Adrenal gland (tissue), 12 donors: ENCODE results near the gene STK40. TPM values are rescaled to one million over a fixed set of nuclear protein-coding genes. Genes with fewer than 3 reads are reported as not detected.

Experiments used
- DNase-seq, 7 donors: peaks; one replicate each; pipeline ENCODE4 v3.0.0-alpha.2; 2019 to 2020
- H3K27ac ChIP-seq, 5 donors: fragments of 200-600 bp; sonication (generic) in 4 of 5; 1 replicate in 3 of 5; 2 replicates in 2 of 5; pipeline versions ENCODE4 v1.5.1 to v1.8.0; 2016 to 2020; ENCODE audit warnings: mild to moderate bottlenecking in 1 of 5
- H3K27me3 ChIP-seq: fragments of 200-600 bp; 2 replicates; pipeline ENCODE4 v1.8.0; 2021
- H3K36me3 ChIP-seq, 2 donors: fragments of 200-600 bp; replicated peaks in 1 of 2; 1 replicate in 1 of 2; 2 replicates in 1 of 2; pipeline versions ENCODE4 v1.5.1 to v1.8.0; 2018 to 2022
- H3K4me1 ChIP-seq, 2 donors: fragments of 200-600 bp; replicated peaks in 1 of 2; 1 replicate in 1 of 2; 2 replicates in 1 of 2; pipeline versions ENCODE4 v1.5.1 to v1.8.0; 2018 to 2021
- H3K4me3 ChIP-seq, 4 donors: fragments of 200-600 bp; sonication (generic) in 3 of 4; one replicate each; pipeline ENCODE4 v1.5.1; 2016 to 2018
- H3K9me3 ChIP-seq, 3 donors: fragments of 200-600 bp; sonication (generic) in 1 of 3; replicated peaks in 1 of 3; 1 replicate in 2 of 3; 2 replicates in 1 of 3; pipeline versions ENCODE4 v1.5.1 to v1.8.0; 2016 to 2021
- CTCF ChIP-seq, 6 experiments: fragments of 450-650 bp in 4 of 6; fragments of 200-600 bp in 2 of 6; sonication (generic) in 1 of 6; IDR thresholded peaks; 1 replicate in 5 of 6; 2 replicates in 1 of 6; pipeline versions ENCODE4 v1.5.1 to v1.8.0; 2016 to 2021; ENCODE audit warnings: antibody characterized with exemption in 6 of 6, mild to moderate bottlenecking in 2 of 6, moderate library complexity in 1 of 6
- POLR2A ChIP-seq, 2 donors: fragments of 450-650 bp; IDR thresholded peaks; one replicate each; pipeline ENCODE4 v1.6.1; 2017; ENCODE audit warnings: antibody characterized with exemption in 2 of 2, mild to moderate bottlenecking in 2 of 2, moderate library complexity in 1 of 2
- WGBS, 4 donors: extraction: QIAGEN DNeasy Blood & Tissue Kit in 2 of 4; methylation state at CpG; one replicate each; pipeline versions ENCODE4 v1.1.5 to v1.1.7; 2013 to 2017; 5-methylcytosine and 5-hydroxymethylcytosine counted together
- intact Hi-C, 2 donors: fragments of 100-400 bp; cut with DNase I; formaldehyde crosslinking; loops; one replicate each; pipeline versions ENCODE4 v1.14.1 to v1.15.0; 2022 to 2023
- polyA plus RNA-seq, 3 donors: library from polyadenylated mRNA; stranded (reverse); fragments of 200-250 nt in 2 of 3; fragments of 350-450 nt in 1 of 3; fragmentation: Illumina TruSeq in 1 of 3; extraction: RNeasy Lipid Tissue Mini Kit (QIAGEN cat#74804) in 1 of 3; gene quantifications; one replicate each; pipeline ENCODE4 v1.2.3, GENCODE V29; 2013 to 2014
- total RNA-seq, 9 donors: library from RNA; depleted of rRNA in 4 of 9; stranded (reverse); fragments of >200 nt in 4 of 9; fragments of 120-200 nt in 1 of 9; fragmentation: NEBNext Ultra II Directional in 1 of 9; extraction: Animal tissue kit (Norgen Biotek cat#: 25700) in 1 of 9; gene quantifications; one replicate each; pipeline versions ENCODE4 v1.1.0 to v1.2.4, GENCODE V29; 2013 to 2023
- donor health status: healthy with polysubstance abuse.
- donor health status: Bipolar disorder and iron deficiency.
- donor health status: DM: yes; HTN: yes; CAD: no.
- donor health status: DM: no; HTN: no; CAD: no.
- donor health status: DM: no; HTN: no; CAD: no.
- donor health status: DM: yes; HTN: yes; CAD: no.

The STK40 gene
- total and polyA plus RNA-seq, 12 donors: 9.8 to 31.2 (median 24.7) TPM

DNA sequence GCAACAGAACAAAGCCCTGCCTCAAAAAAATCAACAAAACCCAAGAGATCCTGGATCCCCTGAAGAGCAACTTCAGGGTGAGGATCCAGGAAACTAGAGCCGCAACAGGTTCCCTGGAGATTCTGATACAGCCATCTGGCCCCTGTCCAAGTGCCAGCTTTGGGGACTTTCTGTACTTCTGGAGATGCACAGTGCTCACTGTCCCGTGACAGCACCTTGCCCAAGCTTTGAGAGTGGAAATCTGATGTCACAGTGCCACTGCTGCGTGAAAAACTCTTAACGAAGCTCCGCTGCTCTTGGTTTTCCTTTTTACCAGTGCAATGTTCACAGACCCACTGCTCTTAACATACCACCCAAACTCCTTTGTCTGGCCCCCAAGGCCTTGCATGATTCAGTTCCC, 26.3 kb downstream of the STK40 start:
- no peak overlapping the region for H3K4me3 ChIP-seq
- peaks cover 0 to 34% of the 10 kb centered on the region in 2 donors for H3K36me3 ChIP-seq
- no peak for DNase-seq
- H3K27me3 ChIP-seq: no peaks in the 10 kb centered on the region
- no peaks in the 10 kb centered on the region for H3K9me3 ChIP-seq
- H3K4me1 ChIP-seq: peaks cover 0 to 4% of the 10 kb centered on the region in 2 donors
- H3K27ac ChIP-seq: no peak overlapping the region
- WGBS, 4 donors: 95 to 98% (median 97%) methylated on average over 4 to 5 of the region's 5 CpGs
- intact Hi-C loops: no loop called here
- TF ChIP-seq CTCF (IDR thresholded peaks at IDR 0.05) (no peak), POLR2A (IDR thresholded peaks at IDR 0.05) (no peak)

DNA sequence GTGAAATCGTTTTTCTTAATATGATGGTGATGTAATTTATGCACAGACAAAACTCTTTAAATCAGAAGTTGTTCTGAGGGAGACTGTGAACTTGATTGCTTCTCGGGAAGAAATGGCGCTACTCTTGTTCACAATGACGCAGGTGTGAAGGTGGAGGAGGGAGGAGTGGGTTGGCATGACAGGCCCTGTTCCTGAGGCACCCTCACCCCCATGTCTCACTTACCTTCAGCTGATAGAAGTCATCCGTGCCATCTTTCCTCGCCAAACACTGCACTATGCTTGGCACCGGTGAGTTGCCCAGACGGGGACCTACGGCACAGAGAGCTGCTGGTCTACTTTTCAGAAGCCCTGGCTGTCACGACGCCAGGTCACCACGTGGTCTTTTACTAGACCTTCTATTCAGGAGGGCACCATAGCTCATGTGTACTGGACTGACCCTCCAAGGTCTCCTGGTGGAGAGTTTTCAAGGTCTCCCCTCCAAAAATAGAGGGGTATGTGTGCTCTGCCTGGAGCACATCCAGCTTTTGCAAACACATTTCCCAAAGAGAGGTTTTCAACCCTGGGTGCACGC, 27.1 kb downstream of the STK40 start:
- intact Hi-C loops: no loop called here
- peaks cover 0 to 42% of the 10 kb centered on the region in 2 donors for H3K36me3 ChIP-seq
- TF ChIP-seq POLR2A (IDR thresholded peaks at IDR 0.05): no peak
- no peak for TF ChIP-seq CTCF (IDR thresholded peaks at IDR 0.05)
- H3K4me1 ChIP-seq: peaks cover 0 to 4% of the 10 kb centered on the region in 2 donors
- no peak overlapping the region for H3K27ac ChIP-seq
- no peaks in the 10 kb centered on the region for H3K27me3 ChIP-seq
- WGBS, 4 donors: 75% methylated on average over 12 to 13 of the region's 13 CpGs
- H3K4me3 ChIP-seq: no peak overlapping the region
- no peaks in the 10 kb centered on the region for H3K9me3 ChIP-seq
- DNase-seq: peak in 2 of 7 donors; percentile 28 to 44

GRCh38 chr1:36355811-36356210, 29.9 kb downstream of the STK40 start:
- TF ChIP-seq POLR2A (IDR thresholded peaks at IDR 0.05) (no peak), CTCF (IDR thresholded peaks at IDR 0.05) (no peak)
- Histone ChIP-seq H3K27ac (no peak overlapping the region), H3K4me1 (peaks cover 0 to 18% of the 10 kb centered on the region in 2 donors), H3K4me3 (no peak overlapping the region), H3K36me3 (peaks cover 0 to 36% of the 10 kb centered on the region in 2 donors), H3K9me3 (no peaks in the 10 kb centered on the region), H3K27me3 (no peaks in the 10 kb centered on the region)
- no peak for DNase-seq
- intact Hi-C loops: no loop called here
- WGBS, 4 donors: 79 to 86% (median 84%) methylated on average over 4 of the region's 4 CpGs

DNA sequence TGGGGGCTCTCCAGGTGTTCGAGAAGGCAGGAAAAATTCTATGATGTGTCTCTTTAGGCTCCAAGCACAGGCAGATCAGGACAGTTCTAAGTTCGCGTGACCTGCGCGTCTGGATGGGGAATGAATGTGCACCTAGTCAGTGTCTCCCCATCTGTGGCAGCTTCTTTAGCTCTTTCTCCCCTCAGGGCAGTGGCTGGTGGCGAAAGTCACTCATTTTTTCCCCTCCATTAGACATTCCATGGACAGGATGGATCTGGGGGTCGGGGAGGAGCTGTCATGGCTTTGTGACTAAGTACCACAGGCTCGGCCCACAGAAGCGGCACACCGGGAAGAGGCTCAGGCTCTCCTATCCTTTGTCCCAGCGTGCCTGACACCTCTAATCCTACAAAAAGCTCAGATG, 31.2 kb downstream of the STK40 start:
- Histone ChIP-seq H3K4me1 (peaks cover 0 to 31% of the 10 kb centered on the region in 2 donors), H3K27ac (no peak overlapping the region), H3K9me3 (no peaks in the 10 kb centered on the region), H3K36me3 (peaks cover 0 to 36% of the 10 kb centered on the region in 2 donors), H3K27me3 (no peaks in the 10 kb centered on the region), H3K4me3 (no peak overlapping the region)
- no peak for TF ChIP-seq POLR2A (IDR thresholded peaks at IDR 0.05)
- TF ChIP-seq CTCF (IDR thresholded peaks at IDR 0.05): no peak
- WGBS, 4 donors: 92 to 96% (median 93%) methylated on average over 9 to 11 of the region's 11 CpGs
- intact Hi-C loops: no loop called here
- no peak for DNase-seq
